Stimulated activated naive B cell treated with anti-CD40 and anti-IgM and Interleukin-4, amounts not matched to agents 10 μg/mL and 1 μg/mL and 100 μg/mL, for 72 hours (primary cell): ENCODE data around the gene TEKTIP1.
"Not testable (repeated sequence)": the region's sequence is repeated elsewhere in the genome, so short reads cannot be mapped to it uniquely, and the experiment has no call there.

Source experiments
- ATAC-seq, 2 donors: fragments of 150-1000 bp; cut with Tn5 transposase; replicated peaks; 2 replicates each; pipeline ENCODE4 v1.10.0; 2021; ENCODE audit warnings: moderate library complexity in 1 of 2
- DNase-seq: peaks from one replicate; pipeline ENCODE4 v3.0.0; 2021
- H3K27ac Mint-ChIP-seq: one replicate; pipeline ENCODE4 v1.8.0; 2022; ENCODE audit warnings: mild to moderate bottlenecking, mixed read lengths
- H3K27me3 Mint-ChIP-seq, 2 donors: one replicate each; pipeline ENCODE4 v1.8.0; 2022; ENCODE audit warnings: mixed read lengths in 2 of 2
- H3K36me3 Mint-ChIP-seq, 2 donors: one replicate each; pipeline ENCODE4 v1.8.0; 2022; ENCODE audit warnings: mixed read lengths in 2 of 2, mild to moderate bottlenecking in 1 of 2
- H3K4me1 Mint-ChIP-seq, 2 donors: one replicate each; pipeline ENCODE4 v1.8.0; 2022; ENCODE audit warnings: mixed read lengths in 2 of 2, mild to moderate bottlenecking in 1 of 2
- H3K4me3 Mint-ChIP-seq, 2 donors: one replicate each; pipeline ENCODE4 v1.8.0; 2022; ENCODE audit warnings: mild to moderate bottlenecking in 2 of 2, mixed read lengths in 2 of 2, moderate library complexity in 1 of 2
- H3K9me3 Mint-ChIP-seq, 2 donors: one replicate each; pipeline ENCODE4 v1.8.0; 2022; ENCODE audit warnings: mixed read lengths in 2 of 2, mild to moderate bottlenecking in 1 of 2

Gene TEKTIP1

GRCh38 chr19:3563709-3564524, 24.9 kb downstream of the TEKTIP1 start:
- DNase-seq = no peak
- H3K9me3 Mint-ChIP-seq = no peaks in the 10 kb centered on the region
- peaks cover 7 to 8% of the 10 kb centered on the region in 2 donors for H3K4me1 Mint-ChIP-seq
- H3K27me3 Mint-ChIP-seq = no peaks in the 10 kb centered on the region
- no peak overlapping the region for H3K4me3 Mint-ChIP-seq
- ATAC-seq = no peak
- H3K27ac Mint-ChIP-seq = no peak overlapping the region
- no peaks in the 10 kb centered on the region for H3K36me3 Mint-ChIP-seq

DNA sequence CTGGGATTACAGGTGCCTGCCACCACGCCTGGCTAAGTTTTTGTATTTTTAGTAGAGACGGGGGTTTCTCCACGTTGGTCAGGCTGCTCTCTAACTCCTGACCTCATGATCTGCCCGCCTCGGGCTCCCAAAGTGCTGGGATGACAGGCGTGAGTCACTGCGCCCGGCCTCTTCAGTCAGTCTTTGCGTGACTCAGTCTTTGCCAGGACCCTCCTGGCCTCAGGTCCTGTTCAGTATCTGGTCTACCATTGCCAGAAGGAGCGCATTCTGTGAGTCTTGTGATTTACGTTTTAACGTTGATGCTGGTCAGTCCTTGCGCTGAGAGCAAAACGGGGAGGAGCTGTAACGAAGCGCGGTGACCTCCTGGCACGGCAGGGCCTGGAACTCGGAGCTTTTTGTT, 26.2 kb downstream of the TEKTIP1 start:
- peaks cover 4 to 8% of the 10 kb centered on the region in 2 donors for H3K4me1 Mint-ChIP-seq
- H3K36me3 Mint-ChIP-seq = no peaks in the 10 kb centered on the region
- no peaks in the 10 kb centered on the region for H3K27me3 Mint-ChIP-seq
- H3K27ac Mint-ChIP-seq = no peak overlapping the region
- no peak for DNase-seq
- no peaks in the 10 kb centered on the region for H3K9me3 Mint-ChIP-seq
- ATAC-seq = no peak
- no peak overlapping the region for H3K4me3 Mint-ChIP-seq

GRCh38 chr19:3570042-3570441, 31.1 kb downstream of the TEKTIP1 start:
- peaks cover 11% of the 10 kb centered on the region in 2 donors for H3K36me3 Mint-ChIP-seq
- not testable (repeated sequence) for H3K27me3 Mint-ChIP-seq, ATAC-seq, DNase-seq, H3K4me3 Mint-ChIP-seq, H3K27ac Mint-ChIP-seq, H3K9me3 Mint-ChIP-seq
- H3K4me1 Mint-ChIP-seq = peaks cover 17 to 23% of the 10 kb centered on the region in 2 donors

DNA sequence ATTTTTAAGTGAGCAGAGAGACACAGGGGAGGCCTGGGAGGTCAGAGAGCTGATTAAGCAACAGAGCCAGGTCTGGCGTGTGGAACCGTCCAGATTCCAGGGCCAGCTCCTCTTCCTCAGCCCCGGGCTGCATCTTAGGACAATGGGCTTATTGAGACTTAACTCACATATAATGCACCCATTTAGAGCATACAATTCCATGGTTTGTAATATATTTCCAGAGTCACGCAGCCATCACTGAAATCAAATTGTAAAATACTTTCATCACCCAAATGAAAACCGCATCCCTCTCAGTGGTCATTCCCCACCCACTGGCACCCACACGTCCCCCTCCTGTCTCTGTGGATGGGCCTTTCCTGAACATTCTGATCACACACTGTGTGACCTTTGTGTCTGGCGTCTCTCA, 31.6 kb downstream of the TEKTIP1 start:
- Mint-ChIP-seq H3K4me3 (no peak overlapping the region), H3K9me3 (peaks cover 0 to 2% of the 10 kb centered on the region in 2 donors), H3K4me1 (peaks cover 21 to 26% of the 10 kb centered on the region in 2 donors), H3K36me3 (peaks cover 16% of the 10 kb centered on the region in 2 donors), H3K27ac (no peak overlapping the region), H3K27me3 (no peaks in the 10 kb centered on the region)
- ATAC-seq (no peak), DNase-seq (no peak)

DNA sequence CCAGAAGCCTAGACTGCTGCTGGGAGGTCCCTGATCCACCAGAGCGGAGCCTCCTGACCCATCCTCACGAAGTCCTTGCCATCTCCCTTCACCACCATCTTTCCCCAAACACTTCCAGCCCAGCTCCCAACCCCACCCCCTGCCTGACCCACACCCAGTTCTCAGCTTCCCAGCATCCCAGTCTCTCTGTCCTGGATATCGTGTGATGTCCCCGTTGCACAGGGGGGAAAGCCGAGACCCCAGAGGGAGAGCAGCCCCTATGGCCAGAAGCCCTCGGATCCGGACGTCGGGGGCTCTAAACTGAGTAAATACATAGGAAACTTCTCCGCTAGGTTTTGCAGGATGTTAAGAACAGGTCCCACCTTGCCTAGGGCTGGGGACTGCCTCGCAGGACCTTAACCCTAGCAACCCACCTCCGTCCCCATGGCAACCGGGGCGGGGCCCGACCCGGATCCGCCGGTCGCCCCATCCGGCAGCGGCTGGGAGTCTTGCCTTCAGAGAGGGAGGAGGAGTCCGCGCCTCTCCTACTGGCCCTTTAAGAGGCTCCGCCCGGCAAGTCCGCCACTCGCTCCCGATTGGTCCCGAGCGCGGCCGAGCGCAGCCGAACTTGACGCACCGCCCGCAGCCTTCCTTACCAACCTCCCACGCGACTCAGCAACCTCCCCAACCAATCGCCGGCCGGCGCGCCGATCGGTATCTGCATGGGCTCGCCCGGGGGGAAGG, 33.3 kb downstream of the TEKTIP1 start:
- Mint-ChIP-seq H3K27ac (peak overlapping the region; percentile 81), H3K9me3 (peaks cover 0 to 2% of the 10 kb centered on the region in 2 donors), H3K27me3 (no peaks in the 10 kb centered on the region), H3K36me3 (peaks cover 21 to 27% of the 10 kb centered on the region in 2 donors), H3K4me3 (peak overlapping the region; percentile 80 to 85), H3K4me1 (peaks cover 21 to 31% of the 10 kb centered on the region in 2 donors)
- DNase-seq (peak; percentile 99), ATAC-seq (peak; percentile 93 to 96)

- Mint-ChIP-seq H3K4me1 (peaks cover 21 to 31% of the 10 kb centered on the region in 2 donors), H3K36me3 (peaks cover 21 to 27% of the 10 kb centered on the region in 2 donors), H3K9me3 (peaks cover 0 to 2% of the 10 kb centered on the region in 2 donors), H3K27me3 (no peaks in the 10 kb centered on the region), H3K4me3 (peak within 1 kb of the TSS; percentile 83 to 85), H3K27ac (peak within 1 kb of the TSS; percentile 81)
- DNase-seq = peak; percentile 27
- peak in 1 of 2 donors; percentile 0 for ATAC-seq
These were observed 33.8 kb downstream of the TEKTIP1 start, which contains the start of gene HMG20B for GRCh38 chr19:3572855-3573161. HMG20B (plus strand) TSS chr19:3572944; CDS start chr19:3573310, 366 bp downstream.

GRCh38 chr19:3573162-3573857, 34.3 kb downstream of the TEKTIP1 start:
- Mint-ChIP-seq H3K4me1 (peaks cover 21 to 31% of the 10 kb centered on the region in 2 donors), H3K36me3 (peaks cover 21 to 27% of the 10 kb centered on the region in 2 donors), H3K9me3 (peaks cover 0 to 2% of the 10 kb centered on the region in 2 donors), H3K4me3 (peak overlapping the region; percentile 83 to 85), H3K27ac (peak overlapping the region; percentile 76), H3K27me3 (no peaks in the 10 kb centered on the region)
- DNase-seq (no peak), ATAC-seq (peak; percentile 21 to 38)

DNA sequence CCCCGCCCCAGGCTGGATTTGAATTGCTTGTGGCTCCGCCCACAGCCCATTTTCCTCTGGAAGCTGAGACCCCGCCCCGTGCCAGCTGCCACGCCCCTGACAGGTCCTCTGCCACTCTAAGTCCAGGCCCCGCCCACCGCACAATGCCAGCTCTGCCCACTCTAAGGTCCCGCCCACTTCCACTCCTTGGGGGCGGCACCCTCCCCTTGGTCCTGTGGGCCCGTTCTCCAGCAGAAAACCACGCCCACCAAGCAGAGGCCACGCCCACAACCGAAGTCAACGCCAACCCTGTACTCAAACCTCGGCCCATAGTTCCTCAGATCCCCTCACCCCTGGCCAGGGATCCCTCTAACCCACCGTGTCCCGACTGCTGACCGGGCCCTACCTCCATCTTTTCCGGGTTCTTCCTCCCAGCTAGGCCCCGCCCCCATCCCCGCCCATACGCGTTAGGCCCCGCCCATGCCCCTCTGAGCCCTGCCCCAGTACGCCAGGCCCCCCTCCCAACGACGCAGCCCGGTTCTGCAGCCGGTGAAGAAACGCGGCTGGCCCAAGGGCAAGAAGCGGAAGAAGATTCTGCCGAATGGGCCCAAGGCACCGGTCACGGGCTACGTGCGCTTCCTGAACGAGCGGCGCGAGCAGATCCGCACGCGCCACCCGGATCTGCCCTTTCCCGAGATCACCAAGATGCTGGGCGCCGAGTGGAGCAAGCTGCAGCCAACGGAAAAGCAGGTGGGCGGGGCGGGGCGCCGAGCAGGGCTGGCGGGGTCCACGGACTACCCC, 35.1 kb downstream of the TEKTIP1 start:
- Mint-ChIP-seq H3K4me1 (peaks cover 19 to 31% of the 10 kb centered on the region in 2 donors), H3K4me3 (peak overlapping the region; percentile 83 to 85), H3K36me3 (peaks cover 26 to 33% of the 10 kb centered on the region in 2 donors), H3K27ac (peak overlapping the region; percentile 76), H3K9me3 (peaks cover 0 to 2% of the 10 kb centered on the region in 2 donors), H3K27me3 (no peaks in the 10 kb centered on the region)
- peak; percentile 28 to 49 for ATAC-seq
- DNase-seq = peak; percentile 87

DNA sequence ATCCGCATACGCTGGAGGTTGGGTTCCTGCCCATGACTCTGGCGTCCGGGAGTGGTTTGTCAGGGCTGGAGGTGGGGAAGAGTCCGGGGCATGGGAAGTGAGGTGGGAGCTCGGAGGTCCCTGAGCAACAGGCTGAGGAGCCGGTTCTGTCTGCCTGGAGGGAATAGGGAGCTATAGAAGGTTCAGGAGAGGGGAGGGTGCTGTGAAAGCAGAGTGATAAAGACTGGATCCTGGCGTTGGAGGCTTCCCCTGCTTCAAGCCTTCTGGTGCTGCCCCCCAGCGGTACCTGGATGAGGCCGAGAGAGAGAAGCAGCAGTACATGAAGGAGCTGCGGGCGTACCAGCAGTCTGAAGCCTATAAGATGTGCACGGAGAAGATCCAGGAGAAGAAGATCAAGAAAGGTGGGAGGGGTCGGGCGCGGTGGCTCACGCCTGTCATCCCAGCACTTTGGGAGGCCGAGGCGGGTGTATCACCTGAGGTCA, 36.3 kb downstream of the TEKTIP1 start:
- H3K4me3 Mint-ChIP-seq = no peak overlapping the region
- H3K27ac Mint-ChIP-seq = no peak overlapping the region
- DNase-seq (no peak), ATAC-seq (no peak)
- peaks cover 19 to 31% of the 10 kb centered on the region in 2 donors for H3K4me1 Mint-ChIP-seq
- H3K36me3 Mint-ChIP-seq = peaks cover 26 to 33% of the 10 kb centered on the region in 2 donors
- peaks cover 0 to 2% of the 10 kb centered on the region in 2 donors for H3K9me3 Mint-ChIP-seq
- no peaks in the 10 kb centered on the region for H3K27me3 Mint-ChIP-seq

DNA sequence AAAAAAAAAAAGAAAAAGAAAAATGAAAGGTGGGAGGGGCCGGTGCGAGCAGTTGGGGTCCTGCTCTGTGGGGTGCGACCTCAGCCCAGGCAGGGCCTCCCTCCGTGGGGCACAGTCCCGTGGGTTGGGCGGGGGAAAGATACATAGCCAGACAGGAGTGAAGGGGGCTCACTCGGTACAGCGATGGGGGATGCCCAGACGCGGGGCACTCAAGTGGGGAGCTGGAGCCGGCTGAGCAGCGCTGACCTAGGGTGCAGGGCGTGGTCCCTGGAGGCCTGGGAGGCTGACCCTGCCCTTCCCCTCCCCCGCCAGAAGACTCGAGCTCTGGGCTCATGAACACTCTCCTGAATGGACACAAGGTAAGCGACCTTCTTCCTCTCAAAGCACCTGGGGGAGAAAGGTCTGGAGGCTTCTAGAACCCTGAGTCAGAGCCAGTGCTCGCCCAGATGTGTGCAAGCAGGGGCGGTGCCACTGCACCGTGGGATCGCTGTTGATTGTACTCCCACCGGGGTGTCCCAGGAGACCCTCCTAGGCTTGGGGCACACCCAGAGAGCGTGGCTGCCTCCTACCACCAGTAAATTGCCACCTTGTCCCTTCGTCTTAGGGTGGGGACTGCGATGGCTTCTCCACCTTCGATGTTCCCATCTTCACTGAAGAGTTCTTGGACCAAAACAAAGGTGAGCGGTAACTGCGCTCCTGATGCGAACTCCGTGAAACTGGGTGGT, 37.1 kb downstream of the TEKTIP1 start:
- H3K9me3 Mint-ChIP-seq = peaks cover 0 to 2% of the 10 kb centered on the region in 2 donors
- peaks cover 26 to 33% of the 10 kb centered on the region in 2 donors for H3K36me3 Mint-ChIP-seq
- no peaks in the 10 kb centered on the region for H3K27me3 Mint-ChIP-seq
- H3K4me1 Mint-ChIP-seq = peaks cover 19 to 31% of the 10 kb centered on the region in 2 donors
- no peak overlapping the region for H3K27ac Mint-ChIP-seq
- ATAC-seq (no peak), DNase-seq (no peak)
- H3K4me3 Mint-ChIP-seq = peak overlapping the region in 1 of 2 donors; percentile 62

- ATAC-seq (no peak), DNase-seq (no peak)
- H3K27me3 Mint-ChIP-seq = no peaks in the 10 kb centered on the region
- H3K4me3 Mint-ChIP-seq = peak overlapping the region in 1 of 2 donors; percentile 62
- peaks cover 26 to 33% of the 10 kb centered on the region in 2 donors for H3K36me3 Mint-ChIP-seq
- H3K4me1 Mint-ChIP-seq = peaks cover 15 to 25% of the 10 kb centered on the region in 2 donors
- H3K27ac Mint-ChIP-seq = no peak overlapping the region
- H3K9me3 Mint-ChIP-seq = peaks cover 0 to 2% of the 10 kb centered on the region in 2 donors
These were observed 37.9 kb downstream of the TEKTIP1 start for GRCh38 chr19:3576696-3577443.

GRCh38 chr19:3577723-3578344, 38.9 kb downstream of the TEKTIP1 start:
- H3K27ac Mint-ChIP-seq = no peak overlapping the region
- peaks cover 8 to 18% of the 10 kb centered on the region in 2 donors for H3K4me1 Mint-ChIP-seq
- H3K27me3 Mint-ChIP-seq = no peaks in the 10 kb centered on the region
- no peak overlapping the region for H3K4me3 Mint-ChIP-seq
- peaks cover 0 to 2% of the 10 kb centered on the region in 2 donors for H3K9me3 Mint-ChIP-seq
- no peak for ATAC-seq
- DNase-seq = no peak
- H3K36me3 Mint-ChIP-seq = peaks cover 26 to 33% of the 10 kb centered on the region in 2 donors
